Karpas-422 (cell line): ENCODE data around the gene CLCN6. TPM values are rescaled to one million over a fixed set of nuclear protein-coding genes. Genes with fewer than 3 reads are reported as not detected.

ENCODE experiments used
- DNase-seq: peaks from one replicate; pipeline ENCODE4 v3.0.0-alpha.2; 2015
- H2AFZ ChIP-seq: fragments of 200-600 bp; sonication (generic); 2 replicates; pipeline ENCODE4 v1.6.1; 2014; ENCODE audit warnings: antibody characterized with exemption, low read length, mixed read lengths
- H3K27ac ChIP-seq: fragments of 200-600 bp; sonication (generic); 2 replicates; pipeline ENCODE4 v1.5.1; 2014; ENCODE audit warnings: mild to moderate bottlenecking, low read length, moderate library complexity
- H3K27me3 ChIP-seq: fragments of 200-600 bp; sonication (generic); 2 replicates; pipeline ENCODE4 v1.6.1; 2014; ENCODE audit warnings: low read length, mixed read lengths
- H3K36me3 ChIP-seq: fragments of 200-600 bp; sonication (generic); 2 replicates; pipeline ENCODE4 v1.6.1; 2014; ENCODE audit warnings: low read length, mixed read lengths; ENCODE audit not compliant: insufficient read depth
- H3K4me1 ChIP-seq: fragments of 200-600 bp; sonication (generic); 2 replicates; pipeline ENCODE4 v1.6.1; 2014; ENCODE audit warnings: mild to moderate bottlenecking, low read length, mixed read lengths
- H3K4me2 ChIP-seq: fragments of 200-600 bp; sonication (generic); 2 replicates; pipeline ENCODE4 v1.6.1; 2014; ENCODE audit warnings: low read length, low read depth, mild to moderate bottlenecking; ENCODE audit not compliant: poor library complexity, severe bottlenecking
- H3K4me3 ChIP-seq: fragments of 200-600 bp; sonication (generic); 2 replicates; pipeline ENCODE4 v1.5.1; 2014; ENCODE audit warnings: mild to moderate bottlenecking, antibody characterized with exemption, low read length, mixed read lengths
- H3K79me2 ChIP-seq: fragments of 200-600 bp; sonication (generic); 2 replicates; pipeline ENCODE4 v1.6.1; 2014; ENCODE audit warnings: mild to moderate bottlenecking, low read length, mixed read lengths
- H3K9ac ChIP-seq: fragments of 200-600 bp; sonication (generic); 2 replicates; pipeline ENCODE4 v1.6.0; 2014; ENCODE audit warnings: low read length
- H3K9me2 ChIP-seq: fragments of 200-600 bp; sonication (generic), shearing (Covaris generic); replicated peaks from 2 replicates; pipeline ENCODE4 v1.6.0; 2014; ENCODE audit warnings: mild to moderate bottlenecking, low read length, moderate library complexity; ENCODE audit not compliant: insufficient read depth
- H3K9me3 ChIP-seq: fragments of 300-700, 200-600 bp; sonication (generic); 2 replicates; pipeline ENCODE4 v1.6.1; 2014; ENCODE audit warnings: low read length, mixed read lengths
- H4K20me1 ChIP-seq: fragments of 200-600 bp; sonication (generic); 2 replicates; pipeline ENCODE4 v1.6.1; 2014; ENCODE audit warnings: mild to moderate bottlenecking, antibody characterized with exemption, low read length, low read depth; ENCODE audit not compliant: insufficient read depth
- total RNA-seq: library from RNA; depleted of rRNA; stranded (reverse); fragments of >200 nt; shearing (Covaris generic); gene quantifications from 2 replicates; pipeline ENCODE4 v1.2.3, GENCODE V29; 2014; ENCODE audit warnings: low replicate concordance; rRNA removed

CLCN6 gene
- 20.0 and 22.0 TPM in 2 replicates for total RNA-seq

- Histone ChIP-seq H2AFZ (peak within 1 kb of the TSS; percentile 85), H3K9me2 (no peaks in the 10 kb centered on the region), H3K4me1 (peaks cover 48% of the 10 kb centered on the region), H3K4me3 (peak within 1 kb of the TSS; percentile 74), H3K27ac (peak within 1 kb of the TSS; percentile 67), H3K4me2 (peak within 1 kb of the TSS; percentile 82), H3K79me2 (peaks cover 55% of the 10 kb centered on the region), H3K27me3 (no peaks in the 10 kb centered on the region), H3K36me3 (peaks cover 18% of the 10 kb centered on the region; the same call in 1 of the 2 replicates), H3K9ac (peak within 1 kb of the TSS; percentile 81), H4K20me1 (no peaks in the 10 kb centered on the region), H3K9me3 (no peaks in the 10 kb centered on the region)
- peak; percentile 100 for DNase-seq
Measured at GRCh38 chr1:11805422-11806306, at the start of gene CLCN6, which contains the start of gene MTHFR. Gene CLCN6, plus strand, starts transcription at chr1:11806191. Its CDS starts 72 bp downstream, at chr1:11806263. Gene MTHFR, minus strand, starts transcription at chr1:11805964. Its CDS starts 2,848 bp downstream, at chr1:11803116.

- Histone ChIP-seq H3K27ac (no peak overlapping the region), H3K9me3 (no peaks in the 10 kb centered on the region), H3K79me2 (no peaks in the 10 kb centered on the region), H3K9ac (no peak overlapping the region), H3K4me3 (no peak overlapping the region), H3K4me1 (no peaks in the 10 kb centered on the region), H3K9me2 (no peaks in the 10 kb centered on the region), H4K20me1 (no peaks in the 10 kb centered on the region), H3K36me3 (no peaks in the 10 kb centered on the region), H3K27me3 (no peaks in the 10 kb centered on the region), H3K4me2 (no peak overlapping the region), H2AFZ (no peak overlapping the region)
- DNase-seq = no peak
Measured at GRCh38 chr1:11757047-11757446, 48.9 kb upstream of the CLCN6 start.

GRCh38 chr1:11759791-11760190 is 46.2 kb upstream of the CLCN6 start:
- no peak overlapping the region for H3K9ac ChIP-seq
- H3K36me3 ChIP-seq = no peaks in the 10 kb centered on the region
- no peak for DNase-seq
- no peak overlapping the region for H2AFZ ChIP-seq
- no peak overlapping the region for H3K4me3 ChIP-seq
- H3K9me3 ChIP-seq = no peaks in the 10 kb centered on the region
- no peak overlapping the region for H3K4me2 ChIP-seq
- H3K4me1 ChIP-seq = no peaks in the 10 kb centered on the region
- H3K27me3 ChIP-seq = no peaks in the 10 kb centered on the region
- H3K79me2 ChIP-seq = no peaks in the 10 kb centered on the region
- no peaks in the 10 kb centered on the region for H3K9me2 ChIP-seq
- H3K27ac ChIP-seq = no peak overlapping the region
- no peaks in the 10 kb centered on the region for H4K20me1 ChIP-seq

- Histone ChIP-seq H3K36me3 (no peaks in the 10 kb centered on the region), H3K4me1 (no peaks in the 10 kb centered on the region), H3K27ac (no peak overlapping the region), H3K9ac (no peak overlapping the region), H2AFZ (no peak overlapping the region), H3K4me2 (no peak overlapping the region), H3K9me3 (no peaks in the 10 kb centered on the region), H4K20me1 (no peaks in the 10 kb centered on the region), H3K9me2 (no peaks in the 10 kb centered on the region), H3K4me3 (no peak overlapping the region), H3K27me3 (no peaks in the 10 kb centered on the region), H3K79me2 (no peaks in the 10 kb centered on the region)
- DNase-seq = no peak
Measured at GRCh38 chr1:11761285-11761684, 44.7 kb upstream of the CLCN6 start.

GRCh38 chr1:11761988-11762406 is 44.0 kb upstream of the CLCN6 start, which contains the start of gene C1orf167:
Gene C1orf167, plus strand, starts transcription at chr1:11762193. Its CDS starts 2,208 bp downstream, at chr1:11764401.
- no peaks in the 10 kb centered on the region for H3K36me3 ChIP-seq
- H3K79me2 ChIP-seq = no peaks in the 10 kb centered on the region
- no peaks in the 10 kb centered on the region for H3K27me3 ChIP-seq
- no peak within 1 kb of the TSS for H3K4me2 ChIP-seq
- no peaks in the 10 kb centered on the region for H3K4me1 ChIP-seq
- DNase-seq = peak; percentile 49
- H3K9me3 ChIP-seq = no peaks in the 10 kb centered on the region
- H2AFZ ChIP-seq = no peak within 1 kb of the TSS
- H3K27ac ChIP-seq = no peak within 1 kb of the TSS
- H4K20me1 ChIP-seq = no peaks in the 10 kb centered on the region
- no peak within 1 kb of the TSS for H3K9ac ChIP-seq
- no peak within 1 kb of the TSS for H3K4me3 ChIP-seq
- no peaks in the 10 kb centered on the region for H3K9me2 ChIP-seq

- Histone ChIP-seq H3K79me2 (no peaks in the 10 kb centered on the region), H3K36me3 (no peaks in the 10 kb centered on the region), H3K9me2 (no peaks in the 10 kb centered on the region), H3K9me3 (no peaks in the 10 kb centered on the region), H3K27me3 (no peaks in the 10 kb centered on the region), H3K4me1 (no peaks in the 10 kb centered on the region), H4K20me1 (no peaks in the 10 kb centered on the region), H2AFZ (no peak overlapping the region), H3K9ac (no peak overlapping the region), H3K4me3 (no peak overlapping the region), H3K4me2 (no peak overlapping the region), H3K27ac (no peak overlapping the region)
- DNase-seq = no peak
Measured at GRCh38 chr1:11764115-11764514, 41.9 kb upstream of the CLCN6 start.

- Histone ChIP-seq H3K9ac (no peak overlapping the region), H3K4me3 (no peak overlapping the region)
Measured at GRCh38 chr1:11764519-11764918, 41.5 kb upstream of the CLCN6 start.

GRCh38 chr1:11765661-11766428 is 40.1 kb upstream of the CLCN6 start:
- H3K9ac ChIP-seq = no peak overlapping the region
- no peak overlapping the region for H3K4me3 ChIP-seq
- no peaks in the 10 kb centered on the region for H3K9me2 ChIP-seq
- H4K20me1 ChIP-seq = no peaks in the 10 kb centered on the region
- no peaks in the 10 kb centered on the region for H3K4me1 ChIP-seq
- no peaks in the 10 kb centered on the region for H3K36me3 ChIP-seq
- H3K27me3 ChIP-seq = no peaks in the 10 kb centered on the region
- no peak overlapping the region for H3K4me2 ChIP-seq
- no peaks in the 10 kb centered on the region for H3K79me2 ChIP-seq
- H3K27ac ChIP-seq = no peak overlapping the region
- H3K9me3 ChIP-seq = no peaks in the 10 kb centered on the region
- no peak for DNase-seq
- H2AFZ ChIP-seq = no peak overlapping the region

More at GRCh38 chr1:11764519-11764918, 41.5 kb upstream of the CLCN6 start:
- Histone ChIP-seq H3K79me2 (no peaks in the 10 kb centered on the region), H3K9me2 (no peaks in the 10 kb centered on the region), H2AFZ (no peak overlapping the region), H4K20me1 (no peaks in the 10 kb centered on the region), H3K36me3 (no peaks in the 10 kb centered on the region), H3K4me2 (no peak overlapping the region), H3K9me3 (no peaks in the 10 kb centered on the region), H3K27ac (no peak overlapping the region), H3K4me1 (no peaks in the 10 kb centered on the region), H3K27me3 (no peaks in the 10 kb centered on the region)
- no peak for DNase-seq
